LHCN-M2 (cell line): ENCODE data around the gene NIPAL3. TPM values are rescaled to one million over a fixed set of nuclear protein-coding genes. Genes with fewer than 3 reads are reported as not detected.

ENCODE experiments used
- DNase-seq: peaks from one replicate; pipeline ENCODE4 v3.0.0-alpha.2; 2012; ENCODE audit warnings: low read depth
- polyA plus RNA-seq: library from polyadenylated mRNA; unstranded; fragments of >200 nt; gene quantifications from one replicate; pipeline ENCODE4 v1.2.1, GENCODE V29; 2012; ENCODE audit warnings: missing spikeins
- total RNA-seq: library from RNA; depleted of rRNA; stranded (reverse); fragments of >200 nt; gene quantifications from 2 replicates; pipeline ENCODE4 v1.2.3, GENCODE V29; 2014; rRNA removed

Gene NIPAL3
- 18.8 and 19.2 TPM in 2 replicates for total RNA-seq
- polyA plus RNA-seq, result 23.5 TPM

DNA sequence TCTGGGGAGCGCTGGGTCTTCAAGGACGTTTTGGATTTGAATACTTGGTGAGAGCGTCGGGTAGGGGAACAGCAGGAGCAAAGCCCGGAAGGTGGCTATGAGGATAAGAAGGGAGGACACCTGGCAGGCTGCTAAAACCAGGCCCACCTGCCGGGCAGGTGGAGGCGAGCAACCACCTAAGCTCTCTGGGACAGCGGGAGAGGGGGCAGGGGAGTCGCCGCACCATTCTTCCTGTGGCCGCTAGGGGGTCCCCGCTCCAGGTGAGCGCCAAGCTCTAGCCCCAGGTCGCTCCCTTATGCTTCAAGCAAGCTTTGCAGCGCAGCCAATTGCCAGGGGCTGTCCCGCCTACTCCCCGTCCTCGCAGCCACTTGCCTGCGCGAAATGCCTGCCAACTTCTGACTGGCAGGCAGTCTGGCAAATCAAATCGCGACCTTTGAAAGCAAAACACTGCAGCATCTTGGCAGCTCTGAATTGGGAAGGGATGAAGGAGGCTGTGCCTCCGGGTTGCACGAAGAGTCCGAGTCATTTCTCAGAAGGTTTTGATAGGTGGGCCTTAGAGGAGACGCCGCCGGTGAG lies at the start of gene NIPAL3:
TSS of gene NIPAL3 (plus strand) at position 469 of the 576 bp plus-strand sequence. CDS start 3,746 bp downstream, outside the sequence.
- DNase-seq, result peak; percentile 98

DNA sequence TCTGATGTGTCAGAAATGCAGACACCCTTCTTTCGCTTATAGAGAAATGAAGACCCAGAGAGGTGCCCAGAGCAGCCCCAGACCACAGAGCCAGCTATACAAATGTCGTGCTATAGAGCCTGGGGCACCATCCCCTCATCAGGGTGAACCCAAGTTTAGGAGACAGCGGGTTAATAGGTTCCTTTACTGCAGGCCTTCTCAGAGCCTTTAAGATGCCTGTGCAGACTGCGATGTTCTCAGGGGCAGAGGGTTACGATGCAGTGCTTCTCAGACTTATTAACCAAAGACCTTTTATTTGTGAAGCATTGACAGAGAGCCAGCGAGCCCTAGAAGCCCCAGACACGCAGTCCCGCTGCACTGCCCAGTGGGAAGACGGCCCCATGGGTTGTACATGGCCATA lies 48.9 kb upstream of the NIPAL3 start:
- DNase-seq, result no peak

DNA sequence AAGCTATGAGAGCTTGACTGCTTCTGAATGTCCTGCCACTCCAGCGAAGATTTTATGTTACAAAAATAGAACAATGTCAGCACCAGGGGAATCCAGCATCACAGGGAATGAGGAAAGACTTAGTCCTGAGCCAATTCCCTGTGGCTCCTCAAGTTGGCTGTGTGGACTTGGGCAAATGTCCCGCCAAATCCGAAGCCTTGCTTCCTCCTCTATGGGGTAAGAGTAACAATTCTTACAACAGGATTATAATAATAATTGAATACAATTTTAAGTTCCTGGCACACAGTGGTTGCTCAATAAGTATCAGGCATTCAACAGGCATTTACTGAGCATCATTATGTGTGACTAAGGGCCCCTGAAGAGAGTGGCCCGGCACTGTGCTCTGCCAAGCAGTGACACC lies 46.4 kb upstream of the NIPAL3 start:
- DNase-seq, result no peak

DNA sequence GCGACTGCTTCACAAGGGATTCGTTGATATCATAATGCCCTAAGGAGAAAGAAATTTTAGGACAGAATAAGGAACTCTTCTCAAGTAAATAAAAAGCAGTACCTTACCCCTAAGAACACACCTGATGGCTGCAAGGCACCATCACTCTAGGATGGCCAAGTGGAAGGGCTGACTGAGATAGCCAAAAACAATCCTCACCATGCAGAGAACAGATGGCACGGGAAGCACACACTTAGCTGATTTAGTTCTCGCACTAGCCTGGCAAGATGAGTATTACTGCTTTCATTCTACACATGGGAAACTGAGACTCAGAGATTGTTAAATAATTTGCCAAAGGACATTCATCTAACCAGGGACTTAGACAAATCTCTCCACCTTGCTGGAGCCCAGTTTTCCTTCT lies 45.8 kb upstream of the NIPAL3 start:
- DNase-seq, result no peak

DNA sequence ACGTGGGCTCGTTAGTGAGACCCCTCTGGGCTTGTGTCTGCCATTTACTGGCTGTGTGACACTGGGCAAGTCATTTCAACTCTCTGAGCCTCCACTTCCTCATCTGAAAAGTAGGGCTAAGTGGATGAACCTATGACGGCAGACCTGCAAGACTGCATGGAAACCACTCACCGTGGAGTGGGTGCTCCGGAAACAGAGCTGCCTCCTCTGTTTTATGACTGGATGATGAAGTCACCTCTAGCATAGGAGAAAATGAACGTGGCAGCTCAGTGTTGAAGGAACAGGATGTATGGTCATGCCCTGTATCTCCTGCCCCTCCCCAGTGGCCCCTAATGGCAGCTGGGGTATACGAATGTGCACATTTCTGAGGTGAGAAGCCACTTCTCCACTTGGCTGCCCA lies 42.6 kb upstream of the NIPAL3 start:
- DNase-seq, result no peak

DNA sequence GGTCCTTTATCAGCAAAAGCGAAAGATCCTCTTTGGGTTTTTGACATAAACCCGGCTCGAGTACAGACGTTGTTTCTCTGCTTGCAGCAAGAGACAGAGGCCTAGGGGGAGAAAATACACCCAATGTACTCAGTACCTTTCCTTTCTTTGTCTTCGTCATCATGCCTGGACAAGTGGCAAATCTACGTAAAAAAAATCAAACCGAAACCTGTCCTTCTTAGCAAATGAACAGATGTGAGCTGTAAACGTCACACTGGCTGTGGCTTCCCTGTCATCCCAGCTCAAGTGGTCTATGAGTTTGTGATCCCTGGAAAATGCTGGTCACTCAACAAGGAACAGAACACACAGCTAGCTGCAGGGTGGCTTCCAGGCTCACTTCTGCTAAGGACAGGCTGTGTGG lies 41.9 kb upstream of the NIPAL3 start:
- DNase-seq, result no peak

DNA sequence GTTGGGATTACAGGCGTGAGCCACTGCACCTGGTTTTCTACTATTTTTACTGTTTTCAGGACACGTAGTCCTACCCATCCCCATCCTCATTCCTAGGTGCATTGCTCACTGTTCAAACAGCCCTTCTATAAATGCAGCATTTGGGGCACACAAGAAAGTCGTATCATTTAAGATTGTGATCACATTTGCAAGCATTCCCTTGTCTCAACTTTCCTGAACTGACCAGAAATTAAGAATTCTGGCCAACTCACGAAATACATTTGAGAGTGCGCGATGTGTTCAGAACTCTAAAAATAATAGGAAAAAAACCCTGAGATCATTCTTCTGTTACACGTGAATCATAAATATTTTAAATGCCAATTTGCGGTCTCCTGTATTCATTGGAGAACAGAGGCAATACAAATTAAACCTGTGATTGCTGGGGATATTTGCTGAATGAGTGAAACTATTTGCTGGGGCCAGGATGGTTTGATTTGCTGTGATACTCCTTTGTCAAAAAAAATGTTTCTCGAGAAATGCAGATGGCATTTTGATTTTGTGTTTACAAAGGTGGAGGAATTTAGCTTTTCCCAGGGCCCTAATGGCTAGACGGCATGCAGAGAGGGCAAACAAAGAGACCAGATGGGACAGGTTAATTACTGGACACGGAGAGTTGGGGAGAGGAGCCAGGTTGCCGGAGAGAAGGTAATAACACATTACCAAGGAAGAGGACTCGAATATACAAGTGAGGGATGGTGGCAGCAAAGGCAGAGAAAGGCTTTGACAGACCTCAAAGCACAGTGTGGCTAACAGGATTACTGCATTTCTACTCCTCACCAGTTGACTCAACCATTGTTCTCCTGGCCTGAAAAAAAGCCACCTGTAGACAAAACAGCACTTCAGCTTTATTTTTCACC lies 40.5 kb upstream of the NIPAL3 start:
- DNase-seq, result no peak

DNA sequence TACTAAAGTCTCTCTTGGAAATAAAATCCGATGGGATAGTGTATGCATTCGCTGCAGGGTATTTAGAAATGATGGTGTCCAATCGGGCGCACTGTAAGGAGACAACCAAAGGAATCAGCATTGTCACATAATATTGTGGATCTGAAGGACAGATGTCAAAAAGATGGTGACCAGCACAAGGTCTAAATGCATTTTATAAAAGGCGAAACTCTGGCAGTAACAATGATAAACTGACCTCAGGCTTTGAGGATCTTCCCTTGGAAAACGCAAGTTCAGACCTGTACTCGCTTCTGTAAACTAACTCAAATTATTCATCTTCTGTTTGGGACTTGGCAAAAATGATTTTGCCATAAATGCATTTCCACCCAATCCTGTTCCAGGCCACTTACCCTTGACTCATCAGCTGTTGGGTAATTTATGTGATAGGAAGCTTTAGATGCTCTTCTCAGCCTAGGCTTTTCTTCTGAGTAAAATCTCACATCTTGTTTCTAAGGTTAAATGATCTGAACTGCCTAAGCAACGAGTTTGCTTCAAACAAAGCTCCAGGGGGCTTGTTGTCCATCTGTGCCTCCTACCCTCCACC lies 35.8 kb upstream of the NIPAL3 start:
- no peak for DNase-seq

DNA sequence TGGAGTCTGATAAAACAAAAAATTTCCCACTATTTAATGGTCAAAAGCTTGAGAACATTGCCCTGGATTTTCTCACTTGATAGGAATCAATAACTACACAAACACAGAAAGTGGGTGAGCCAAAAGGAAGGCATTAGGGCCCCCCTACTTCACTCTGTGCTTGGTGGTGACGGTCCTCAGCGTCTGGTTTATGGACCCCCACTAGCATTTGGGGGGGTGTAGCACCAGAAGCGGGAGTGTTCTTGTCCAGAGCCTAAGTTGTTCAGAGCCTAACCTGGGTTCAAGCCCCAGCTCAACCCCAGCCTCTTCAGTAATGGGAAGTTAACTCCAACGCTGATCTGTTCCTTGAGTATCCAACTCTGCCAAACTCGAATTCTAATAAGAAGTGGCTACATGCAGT lies 35.1 kb upstream of the NIPAL3 start:
- no peak for DNase-seq

DNA sequence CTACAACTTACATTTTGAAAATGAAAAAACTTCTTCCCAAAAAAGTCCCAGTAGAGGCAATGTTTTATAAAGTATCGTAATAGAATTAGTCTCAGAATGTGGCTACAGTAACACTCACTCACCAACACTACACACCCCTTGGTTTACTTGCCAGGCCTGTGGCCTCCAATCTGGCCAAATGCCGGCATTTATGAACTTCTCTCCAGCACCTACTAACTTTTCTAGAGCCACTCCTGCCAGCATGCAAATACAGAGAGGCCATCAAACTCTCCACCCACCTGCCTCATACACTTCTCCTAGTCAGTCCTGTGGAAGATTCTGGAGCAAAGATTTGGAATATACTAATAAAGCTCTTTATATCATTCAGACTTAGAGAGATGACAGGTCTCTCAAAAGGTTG lies 34.3 kb upstream of the NIPAL3 start:
- DNase-seq, result no peak

DNA sequence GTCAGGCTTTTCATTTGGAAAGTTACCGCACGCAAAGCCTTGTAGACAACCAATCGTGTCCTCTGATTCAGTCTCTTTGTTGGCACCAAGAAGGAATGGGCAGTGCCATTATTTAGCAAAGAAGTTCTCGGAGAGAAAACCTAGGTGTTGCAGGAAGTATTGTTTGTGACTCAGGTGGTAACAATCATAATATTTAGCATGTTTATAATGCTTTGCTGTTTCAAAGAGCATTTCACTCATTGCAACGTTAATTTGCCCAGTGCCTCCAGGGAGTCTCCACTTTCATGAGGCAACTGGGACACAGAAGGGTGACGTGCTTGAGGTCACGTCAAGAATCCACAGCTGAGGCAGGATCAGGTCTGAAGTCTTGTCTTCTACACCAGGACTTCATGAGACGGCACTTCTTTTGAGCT lies 33.4 kb upstream of the NIPAL3 start:
- DNase-seq, result no peak

DNA sequence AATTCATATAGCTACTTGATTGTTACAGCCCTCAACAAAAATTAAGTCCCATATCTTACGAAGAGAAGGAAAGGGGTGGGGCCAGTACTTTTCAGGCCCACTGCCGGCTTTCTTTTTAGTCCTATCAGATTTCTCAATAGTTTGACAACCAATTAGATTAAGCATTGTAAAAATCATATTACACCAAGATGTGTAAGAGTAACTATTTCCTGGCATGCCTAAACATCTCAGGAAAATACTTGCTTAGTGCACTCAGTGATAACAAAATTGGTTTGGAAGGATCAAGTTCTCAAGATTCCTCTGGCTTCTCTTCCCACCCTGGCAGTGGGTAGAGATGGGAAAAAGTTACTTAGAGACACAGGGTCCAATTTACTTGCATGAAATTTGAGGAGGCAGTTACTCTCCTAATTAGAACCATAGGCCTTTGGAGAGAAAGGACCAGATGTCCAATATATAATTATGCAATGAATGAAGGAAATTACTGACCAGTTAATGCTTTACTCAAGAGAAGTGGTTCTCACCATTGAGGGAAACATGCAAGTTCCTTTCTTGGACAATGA lies 32.1 kb upstream of the NIPAL3 start:
- no peak for DNase-seq

DNA sequence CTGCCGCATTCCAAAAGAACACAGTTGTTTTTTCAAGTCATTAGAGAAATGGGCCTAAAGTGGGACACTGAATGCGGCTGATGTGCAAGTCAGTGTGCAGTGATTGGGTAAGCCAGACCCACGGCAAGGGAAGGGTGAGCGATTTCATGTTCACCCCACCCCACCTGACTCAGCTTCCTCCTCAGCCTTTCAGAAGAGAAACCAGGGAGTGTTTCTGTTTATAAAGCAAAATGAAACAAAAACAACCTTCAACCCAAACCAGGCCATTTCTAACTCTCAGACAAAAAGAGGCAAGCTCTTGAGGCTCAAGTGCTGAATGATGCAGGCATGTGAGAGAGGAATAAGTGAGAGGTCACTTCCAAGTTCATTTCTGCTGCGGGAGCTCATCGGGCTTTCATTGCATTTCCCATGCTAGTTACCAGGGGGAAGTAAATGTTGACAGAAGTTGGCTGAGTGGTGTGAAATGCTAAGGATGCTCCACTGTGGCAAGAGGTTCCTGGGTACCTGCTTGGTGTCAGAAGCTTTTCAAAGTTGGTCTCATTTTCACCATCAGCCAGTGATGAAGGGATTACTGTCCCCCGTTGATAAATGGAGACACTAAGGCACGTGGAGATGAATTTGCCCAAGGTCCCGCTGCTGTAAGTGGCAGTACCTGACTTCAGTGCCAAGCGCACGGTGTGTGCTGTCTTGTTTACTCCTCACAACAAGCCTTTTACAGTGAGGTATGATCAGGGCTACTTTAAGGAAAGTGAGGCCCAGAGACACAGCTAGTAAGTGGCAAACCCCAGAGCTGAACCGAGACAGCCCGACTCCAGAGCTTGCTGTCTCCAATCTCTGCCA lies 31.1 kb upstream of the NIPAL3 start:
- no peak for DNase-seq

DNA sequence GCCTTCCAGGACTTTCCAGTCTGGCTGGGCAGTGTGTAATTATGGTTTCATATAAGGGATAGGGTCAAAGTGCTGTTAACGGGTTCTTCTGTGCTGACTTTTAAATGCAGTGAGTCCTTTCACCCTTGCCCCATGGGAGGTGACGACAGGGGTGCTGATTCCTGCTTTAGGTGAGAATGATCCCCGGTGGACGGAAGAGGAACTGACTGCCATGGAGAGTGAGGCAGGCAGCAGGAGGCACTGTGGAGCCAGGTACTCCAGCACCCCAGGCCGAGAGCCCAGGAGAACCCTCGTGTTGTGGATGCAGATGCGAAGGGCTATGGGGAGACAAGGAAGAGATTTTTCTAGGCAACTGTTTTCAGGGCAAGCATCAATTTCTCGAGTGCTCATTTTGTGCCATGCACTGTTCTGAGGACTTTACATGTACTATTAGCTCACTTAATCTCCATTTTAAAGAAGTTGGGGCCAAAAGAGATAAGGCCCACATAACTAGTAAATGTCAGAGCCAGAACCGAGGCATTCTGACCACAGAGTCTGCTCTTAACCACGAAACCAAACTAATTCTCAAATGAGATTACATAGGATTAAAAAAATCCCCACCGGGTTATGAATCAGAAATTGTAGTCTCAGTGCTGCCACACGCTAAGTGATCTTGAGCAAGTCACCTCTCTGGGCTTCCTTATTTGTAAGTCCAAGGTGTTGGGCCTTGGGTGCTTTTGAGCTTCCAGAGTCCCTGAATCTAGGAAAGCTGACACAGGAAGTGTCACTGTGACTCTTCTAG lies 30.3 kb upstream of the NIPAL3 start:
- DNase-seq, result no peak

DNA sequence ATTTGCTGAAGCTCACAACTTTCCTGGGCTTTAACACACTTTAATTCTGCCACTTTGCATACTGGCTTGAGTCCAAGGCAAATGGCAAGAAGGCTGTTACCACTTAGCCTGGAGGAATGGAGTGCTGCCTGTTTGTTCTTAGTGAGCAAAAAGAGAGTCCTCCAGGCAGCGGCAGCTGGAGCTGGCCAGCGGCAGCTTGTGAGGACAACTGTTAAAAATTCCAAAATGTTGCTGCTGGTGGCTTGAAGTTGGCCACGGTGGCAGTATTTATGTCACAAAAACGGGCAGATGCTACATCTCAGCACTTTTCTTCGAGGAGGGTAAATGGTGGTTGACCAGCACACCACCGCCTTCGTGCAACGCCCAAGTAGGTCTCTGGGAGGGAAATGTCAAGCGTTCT lies 29.4 kb upstream of the NIPAL3 start:
- DNase-seq, result no peak

DNA sequence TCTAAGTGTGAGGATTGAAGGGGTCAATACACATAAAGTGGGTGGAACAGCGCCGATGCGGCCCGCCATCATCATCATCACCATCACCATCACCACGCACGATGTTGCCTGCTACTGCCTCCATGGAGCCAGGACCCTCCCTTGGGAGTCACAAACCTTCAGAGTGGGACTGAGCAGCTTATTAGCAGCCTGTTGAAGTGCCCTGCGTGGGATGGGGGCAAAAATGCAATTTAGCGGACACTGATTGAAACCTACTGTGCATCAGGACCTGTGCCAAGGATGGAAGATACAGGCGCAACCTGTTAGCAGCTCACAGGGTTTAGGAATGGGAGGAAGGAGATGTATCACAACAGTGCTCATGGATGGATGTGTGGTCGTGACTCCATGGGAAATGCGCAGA lies 28.7 kb upstream of the NIPAL3 start:
- no peak for DNase-seq

DNA sequence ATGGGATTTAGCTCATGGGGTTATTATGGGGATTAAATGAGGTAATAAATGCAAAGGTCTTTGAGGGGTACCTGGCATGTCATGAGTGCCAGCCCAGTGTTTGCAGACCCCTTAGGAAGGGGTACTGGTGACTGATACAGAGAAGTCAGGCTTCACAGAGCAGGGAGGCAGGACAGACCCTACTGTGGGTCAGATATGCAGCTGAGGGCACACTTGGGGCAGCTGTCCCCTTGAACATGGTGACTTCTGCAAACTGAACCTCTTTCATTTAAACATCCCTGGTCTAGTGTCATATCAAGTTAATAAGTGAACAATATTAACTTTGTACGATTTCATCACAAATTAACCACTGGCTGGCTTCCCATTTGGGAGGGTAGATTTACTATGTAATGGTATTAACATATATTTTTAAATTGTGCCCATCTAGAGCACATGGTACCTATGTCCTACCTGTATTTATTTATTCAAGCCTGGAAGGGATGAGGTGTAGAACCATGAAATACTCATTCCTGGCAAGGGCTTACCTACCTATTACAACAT lies 27.9 kb upstream of the NIPAL3 start:
- DNase-seq, result no peak

DNA sequence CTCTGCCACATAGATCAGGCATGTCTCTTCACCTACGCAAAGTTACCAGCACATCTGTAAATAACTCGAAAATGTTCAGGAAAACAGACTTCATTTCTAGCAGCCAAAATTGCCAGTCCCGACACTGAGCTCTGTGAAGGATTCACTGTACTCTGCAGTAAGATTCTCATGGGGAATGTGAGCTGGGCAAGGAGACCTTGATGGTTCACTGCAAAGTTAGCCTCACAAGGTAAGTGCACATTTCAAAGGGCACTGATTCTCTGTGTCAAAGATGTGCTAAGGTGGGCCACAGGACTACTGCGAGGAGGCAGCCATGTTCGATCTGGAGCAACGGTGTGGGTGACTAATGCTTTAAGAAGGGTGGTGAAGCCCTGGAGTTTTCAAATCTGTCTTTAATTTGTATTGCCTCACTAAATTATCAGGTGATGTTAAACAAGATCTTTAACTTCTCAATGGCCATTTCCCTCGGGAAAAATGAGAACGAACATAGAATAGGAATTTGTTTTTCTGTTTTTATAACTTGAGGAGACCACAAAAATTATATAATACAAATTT lies 27.2 kb upstream of the NIPAL3 start:
- no peak for DNase-seq

DNA sequence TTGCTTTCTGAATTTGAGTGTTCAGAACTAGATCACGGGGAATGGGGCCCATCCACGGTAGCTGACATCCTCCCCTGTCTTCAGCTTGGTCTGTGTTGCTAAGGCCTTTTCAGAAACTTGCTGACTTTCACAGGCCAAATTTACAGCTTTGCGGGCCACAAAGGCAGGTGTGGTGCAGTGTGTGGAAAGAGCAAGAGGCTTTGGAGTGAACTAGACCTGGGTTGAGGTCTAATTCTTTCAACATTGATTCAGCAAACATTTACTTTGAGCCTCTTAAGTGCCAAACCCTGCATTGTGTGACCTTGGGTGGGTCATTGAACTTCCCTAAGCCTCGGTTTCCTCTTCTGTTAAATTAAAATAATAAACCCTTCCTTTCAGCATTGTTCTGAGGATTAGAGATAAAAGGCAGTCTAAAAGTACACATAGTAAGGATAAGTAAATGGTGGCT lies 26.3 kb upstream of the NIPAL3 start:
- no peak for DNase-seq
